OCI-M2 (cell line): ENCODE data around the gene GPR143.
"Not testable (repeated sequence)": the region's sequence is repeated elsewhere in the genome, so short reads cannot be mapped to it uniquely, and the experiment has no call there.

Experiments used
- DNase-seq: peaks from one replicate; lab custom pipeline; 2025; ENCODE audit not compliant: unreplicated experiment; lab: John Stamatoyannopoulos, UW

Gene GPR143

DNA sequence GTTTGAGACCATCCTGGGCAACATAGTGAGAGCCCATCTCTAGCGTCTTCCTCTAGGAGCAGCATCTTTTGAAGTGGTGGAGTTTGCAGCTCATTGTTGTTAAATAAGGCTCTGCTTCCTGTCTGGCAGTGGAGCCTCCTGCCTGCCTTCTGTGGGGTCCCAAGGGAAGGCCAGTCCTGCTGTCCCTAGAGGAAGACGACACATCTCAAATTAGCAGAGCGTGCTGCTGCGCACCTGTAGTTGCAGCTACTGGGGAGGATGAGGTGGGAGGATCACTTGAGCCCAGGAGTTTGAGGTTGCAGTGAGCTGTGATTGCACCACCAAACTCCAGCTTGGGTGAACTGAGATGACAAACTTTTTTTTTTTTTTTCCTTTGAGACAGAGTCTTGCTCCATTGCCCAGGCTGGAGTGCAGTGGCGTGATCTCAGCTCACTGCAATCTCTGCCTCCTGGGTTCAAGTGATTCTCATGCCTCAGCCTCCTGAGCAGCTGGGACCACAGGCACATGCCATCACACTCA is 2.7 kb upstream of the GPR143 start:
- DNase-seq, result not testable (repeated sequence)

GRCh38 chrX:9767375-9767774 is 1.7 kb upstream of the GPR143 start:
- no peak for DNase-seq

- no peak for DNase-seq
These were observed 443 bp downstream of the GPR143 start for GRCh38 chrX:9765072-9765736.

DNA sequence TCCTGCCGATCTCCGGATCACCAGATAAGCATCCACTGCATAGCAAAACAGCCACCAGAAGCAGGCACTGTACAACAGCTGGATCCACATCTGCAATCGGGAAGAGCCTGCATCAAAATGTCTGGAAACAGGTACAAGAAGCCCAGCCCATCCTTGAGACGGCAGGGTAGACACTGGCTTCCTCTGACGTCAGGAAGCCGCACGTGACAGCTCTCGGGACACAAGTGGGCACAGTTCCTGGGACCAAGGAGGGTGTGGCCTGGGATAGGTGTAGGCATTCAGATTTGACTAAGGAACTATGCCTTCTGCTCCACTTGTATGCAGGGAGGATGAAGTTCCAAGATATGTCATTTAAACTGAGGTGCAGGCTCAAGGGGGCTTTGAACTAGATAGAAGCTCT is 6.3 kb downstream of the GPR143 start:
- no peak for DNase-seq

DNA sequence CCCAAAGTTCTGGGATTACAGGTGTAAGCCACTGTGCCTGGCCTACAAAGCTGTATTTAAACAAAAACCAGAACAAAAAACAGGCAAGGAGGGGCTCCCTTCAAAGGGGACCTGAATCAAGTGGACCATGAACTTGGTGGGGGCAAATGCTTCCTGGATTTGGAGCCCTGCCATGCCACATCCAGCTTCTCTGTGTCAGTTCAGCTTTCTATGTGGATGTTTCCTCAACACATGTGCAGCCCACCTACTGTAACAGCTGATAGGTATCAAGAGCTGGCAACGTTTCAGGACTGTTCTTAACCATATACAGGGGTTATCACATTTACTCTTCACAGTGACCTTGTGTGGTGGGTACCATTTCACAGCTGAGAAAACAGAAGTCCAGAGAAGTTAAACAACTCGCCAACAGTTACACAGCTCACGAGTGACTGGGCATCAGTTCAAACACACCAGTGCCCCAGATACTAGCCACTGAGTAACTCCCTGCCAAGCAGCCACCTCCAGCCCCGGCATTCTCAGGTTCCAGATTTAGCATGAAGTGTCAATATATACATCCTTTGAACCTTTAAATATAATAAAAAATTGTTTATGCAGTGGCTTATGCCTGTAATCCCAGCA is 7.5 kb downstream of the GPR143 start:
- no peak for DNase-seq

GRCh38 chrX:9757366-9757765 is 8.3 kb downstream of the GPR143 start:
- DNase-seq, result no peak

DNA sequence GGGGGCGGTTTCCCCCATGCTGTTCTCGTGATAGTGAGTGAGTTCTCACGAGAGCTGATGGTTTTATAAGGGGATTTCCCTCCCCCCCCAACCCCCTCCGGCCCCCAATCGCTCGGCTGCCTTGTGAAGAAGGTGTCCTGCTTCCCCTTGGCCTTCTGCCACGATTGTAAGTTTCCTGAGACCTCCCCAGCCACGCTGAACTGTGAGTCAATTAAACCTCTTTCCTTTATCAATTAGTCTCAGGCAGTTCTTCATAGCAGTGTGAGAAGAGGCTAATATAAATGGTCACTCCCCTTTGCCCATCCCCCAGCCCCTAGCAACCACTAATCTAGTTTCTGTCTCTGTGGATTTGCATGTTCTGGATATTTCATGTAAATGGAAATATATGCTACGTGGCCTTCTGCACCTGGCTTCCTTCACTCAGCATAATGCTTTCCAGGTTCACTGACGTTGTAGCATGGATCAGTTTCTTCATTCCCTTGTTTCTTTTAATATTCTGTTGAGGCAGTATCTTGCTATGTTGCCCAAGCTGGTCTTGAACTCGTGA is 16.4 kb downstream of the GPR143 start:
- DNase-seq, result no peak

GRCh38 chrX:9747644-9748043 is 18.0 kb downstream of the GPR143 start:
- DNase-seq, result no peak

GRCh38 chrX:9746148-9746888 is 19.3 kb downstream of the GPR143 start:
- no peak for DNase-seq

GRCh38 chrX:9745417-9746115 is 20.1 kb downstream of the GPR143 start:
- DNase-seq, result no peak

GRCh38 chrX:9739130-9739529 is 26.5 kb downstream of the GPR143 start:
- no peak for DNase-seq

GRCh38 chrX:9738151-9738550 is 27.5 kb downstream of the GPR143 start:
- no peak for DNase-seq

- DNase-seq, result no peak
These were observed 28.3 kb downstream of the GPR143 start for GRCh38 chrX:9737363-9737762.

GRCh38 chrX:9730752-9731151 is 34.9 kb downstream of the GPR143 start:
- DNase-seq, result no peak

DNA sequence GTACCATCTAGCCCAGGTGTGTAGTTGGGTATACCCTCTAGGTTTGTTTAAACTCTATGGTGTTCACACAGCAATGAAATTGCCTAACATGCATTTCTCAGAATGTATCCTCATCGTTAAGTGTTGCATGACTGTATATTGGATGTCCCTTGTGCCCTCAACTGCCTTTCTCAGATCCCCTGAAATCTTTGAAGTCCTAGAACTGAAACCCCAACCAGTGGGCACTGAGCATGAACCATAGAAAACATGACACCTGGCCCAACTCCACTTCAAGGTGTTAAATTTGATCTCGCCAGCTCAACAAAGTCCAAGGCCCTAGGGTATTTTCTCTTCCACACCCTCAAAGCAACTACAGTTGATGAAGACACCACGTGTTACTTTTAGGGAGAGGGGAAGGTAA is 35.6 kb downstream of the GPR143 start:
- DNase-seq, result no peak

DNA sequence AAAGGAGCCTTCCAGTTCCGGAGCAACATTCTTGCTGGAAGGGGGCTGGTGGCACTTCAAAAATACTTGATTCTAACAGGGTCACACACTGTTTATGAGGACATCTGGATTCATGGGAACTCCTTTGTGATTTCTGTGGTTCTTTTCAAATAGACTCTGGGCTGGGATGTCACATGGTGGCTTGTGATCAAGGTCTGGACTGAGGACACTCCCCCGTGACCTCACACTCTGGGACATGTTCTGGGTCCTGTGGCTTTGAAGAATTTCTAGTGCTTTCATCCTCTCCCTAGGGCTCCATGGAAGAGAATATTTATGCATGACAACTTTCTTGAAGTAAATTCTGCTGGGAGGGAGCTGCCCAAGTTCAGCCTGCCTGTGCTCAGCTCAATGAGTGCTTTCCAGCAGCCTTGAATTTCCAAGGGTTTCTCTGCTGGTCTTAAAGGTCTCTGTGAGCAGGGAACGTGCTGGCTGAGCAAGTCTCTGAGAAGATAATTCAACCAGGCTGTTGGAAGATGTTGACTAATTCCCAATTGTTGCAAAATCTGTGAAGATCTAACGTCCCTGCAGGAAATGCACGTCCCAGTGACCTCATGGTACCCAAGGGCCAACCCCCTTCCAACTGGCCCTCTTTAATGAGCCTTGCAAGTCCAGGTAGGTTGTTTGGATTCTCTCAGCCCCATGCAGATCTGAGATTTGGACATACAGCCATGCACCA is 36.3 kb downstream of the GPR143 start:
- no peak for DNase-seq

DNA sequence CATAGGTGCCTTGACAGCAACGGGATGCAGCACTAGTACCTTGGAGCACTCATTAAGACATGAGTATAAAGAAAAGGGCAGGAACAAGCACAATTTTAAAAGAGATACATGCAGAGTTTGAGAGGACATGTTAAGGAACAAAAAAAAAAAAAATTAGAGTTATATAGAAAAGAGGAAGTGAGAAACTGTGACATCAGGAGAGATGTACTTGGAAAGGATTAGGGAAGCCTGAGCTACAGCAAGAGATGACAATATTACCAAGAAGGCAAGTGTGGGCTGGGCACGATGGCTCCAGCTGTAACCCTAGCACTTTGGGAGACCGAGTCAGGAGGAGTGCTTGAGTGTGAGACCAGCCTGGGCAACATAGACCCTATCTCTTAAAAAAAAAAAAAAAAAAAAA is 37.4 kb downstream of the GPR143 start:
- no peak for DNase-seq

GRCh38 chrX:9724711-9725110 is 40.9 kb downstream of the GPR143 start:
- DNase-seq, result no peak

DNA sequence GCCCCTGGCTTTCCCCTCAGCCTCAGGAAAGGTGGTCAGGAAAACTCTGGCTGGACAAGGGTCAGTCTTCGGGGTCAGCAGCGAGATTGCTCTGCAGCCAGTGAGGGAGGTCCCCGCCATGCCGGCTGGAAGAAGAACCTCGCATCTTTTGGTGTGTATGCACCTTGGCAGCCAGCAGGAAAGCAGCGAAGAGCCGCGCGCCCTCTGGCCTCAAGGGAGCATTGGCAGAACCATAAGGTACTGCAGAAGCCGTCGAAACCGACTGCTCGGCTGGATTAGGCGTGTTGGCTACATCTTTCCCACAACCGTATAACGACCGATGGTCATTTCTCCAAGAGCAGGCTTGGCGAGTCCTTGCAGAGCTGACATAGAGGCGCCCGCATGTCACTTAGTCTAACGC is 48.3 kb downstream of the GPR143 start:
- DNase-seq, result no peak

- no peak for DNase-seq
These were observed 55.3 kb downstream of the GPR143 start for GRCh38 chrX:9710332-9710731.
